ENCODE results near the gene LMAN1.

- no peak for TF ChIP-seq CTCF (IDR thresholded peaks at IDR 0.05; ENCODE audit: insufficient read depth, low read depth, low read length)
- no peak for TF ChIP-seq EZH2 (IDR thresholded peaks at IDR 0.05; ENCODE audit: insufficient read depth, low read length)
These were observed 13.5 kb downstream of the LMAN1 start for GRCh38 chr18:59345556-59345955.
